NT2/D1 (cell line): ENCODE measurements around the gene ANK3.

ENCODE experiments used
- SUZ12 ChIP-seq: IDR thresholded peaks from 2 replicates; pipeline ENCODE4 v1.6.1; 2011; ENCODE audit not compliant: insufficient read length, insufficient read depth; ENCODE audit errors: extremely low read depth
- YY1 ChIP-seq: IDR thresholded peaks from 2 replicates; pipeline ENCODE4 v1.6.1; 2011; ENCODE audit not compliant: insufficient read length, insufficient read depth

DNA sequence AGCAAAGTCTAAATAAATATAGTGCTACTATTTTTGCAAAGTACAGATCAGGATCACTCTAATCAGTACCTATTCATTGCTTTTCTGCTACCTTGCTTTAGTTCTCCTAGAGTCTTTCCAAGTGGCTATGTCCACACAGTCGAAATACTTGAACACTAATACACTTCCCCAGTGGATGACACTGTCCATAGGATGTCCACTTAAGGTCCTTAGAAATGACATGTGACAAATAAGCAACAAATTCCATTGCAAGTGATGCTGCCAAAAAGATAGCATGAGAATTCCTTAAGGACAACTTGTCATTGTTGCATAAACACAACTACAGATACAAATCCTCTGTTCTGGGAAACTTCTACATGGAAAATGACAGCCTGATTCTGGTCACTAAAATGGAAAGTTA lies 93.6 kb downstream of the ANK3 start:
- no peak for TF ChIP-seq YY1
- no peak for TF ChIP-seq SUZ12
